OCI-LY7 (cell line): Measurements from ENCODE around the gene SHLD1.

ENCODE experiments used
- CTCF ChIP-seq: fragments of 200-600 bp; sonication (generic); conservative IDR thresholded peaks from 2 replicates; pipeline ENCODE4 v1.5.1; 2014; ENCODE audit warnings: mild to moderate bottlenecking, antibody characterized with exemption, low read length, moderate library complexity, mixed read lengths
- EZH2phosphoT487 ChIP-seq: fragments of 200-600 bp; sonication (generic); IDR thresholded peaks from 2 replicates; pipeline ENCODE4 v1.6.1; 2018; ENCODE audit warnings: low read depth, borderline replicate concordance, mild to moderate bottlenecking, mixed run types, antibody characterized with exemption, low read length, moderate library complexity, mixed read lengths

- no peak for TF ChIP-seq CTCF
- TF ChIP-seq EZH2phosphoT487: no peak
Observed at GRCh38 chr20:5884465-5885335, 134.5 kb downstream of the SHLD1 start.
